Left renal cortex interstitium (tissue), 4 donors: Measurements from ENCODE around the gene IZUMO2. TPM values are rescaled to one million over a fixed set of nuclear protein-coding genes. Genes with fewer than 3 reads are reported as not detected.
"Not testable (repeated sequence)": the region's sequence is repeated elsewhere in the genome, so short reads cannot be mapped to it uniquely, and the experiment has no call there.

Source experiments
- DNase-seq, 4 donors: peaks; one replicate each; pipeline ENCODE4 v3.0.0-alpha.2; 2013; ENCODE audit warnings: low read depth in 4 of 4, low spot score in 2 of 4, missing footprints in 1 of 4
- polyA plus RNA-seq, 4 donors: library from polyadenylated mRNA; unstranded; fragments of 120-200 nt; gene quantifications; one replicate each; pipeline ENCODE4 v1.2.1, GENCODE V29; 2013; ENCODE audit not compliant: insufficient read length in 4 of 4

Gene IZUMO2
- polyA plus RNA-seq, 4 donors: 0.16 to 0.57 (median 0.23) TPM

DNA sequence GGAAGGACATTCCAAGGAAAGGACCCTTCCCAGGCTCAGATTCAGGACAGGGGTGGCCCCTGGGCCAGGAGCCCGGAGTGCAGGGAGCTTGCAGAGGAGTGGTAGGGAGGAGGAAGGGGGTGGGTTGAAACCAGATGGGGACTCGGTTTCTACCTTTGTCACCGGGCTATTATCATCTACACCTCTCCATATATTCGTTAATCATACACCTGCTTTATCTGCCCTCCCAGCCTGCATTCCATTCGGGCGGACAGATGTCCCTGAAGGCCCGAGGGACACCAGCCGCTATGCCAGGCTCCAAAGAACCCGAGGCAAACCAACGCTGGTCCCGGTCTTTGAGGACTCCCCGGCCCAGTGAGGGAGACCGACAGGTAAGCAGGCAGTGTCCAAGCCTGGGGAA, 24.9 kb upstream of the IZUMO2 start:
- no peak for DNase-seq

- no peak for DNase-seq
Measured at GRCh38 chr19:50184196-50184595, 21.1 kb upstream of the IZUMO2 start.

DNA sequence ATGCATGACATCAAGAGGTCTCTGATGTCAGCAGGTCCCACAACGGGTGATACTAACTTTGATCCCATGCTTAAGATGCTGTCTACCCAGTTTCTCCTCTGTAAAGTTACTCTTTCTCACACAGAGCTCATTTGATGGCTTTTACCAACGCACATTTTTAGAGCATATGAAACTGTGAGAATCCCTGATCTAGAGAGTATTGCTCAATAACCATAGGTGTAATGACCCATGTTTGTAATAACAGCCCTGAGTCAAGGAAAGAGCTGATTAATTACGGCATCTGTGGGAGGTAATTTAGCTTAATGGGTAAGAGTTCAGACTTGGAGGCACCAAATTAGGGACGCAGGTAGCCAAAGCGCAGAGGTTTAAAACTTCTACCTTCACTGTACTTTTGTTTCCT, 18.0 kb upstream of the IZUMO2 start:
- no peak for DNase-seq

DNA sequence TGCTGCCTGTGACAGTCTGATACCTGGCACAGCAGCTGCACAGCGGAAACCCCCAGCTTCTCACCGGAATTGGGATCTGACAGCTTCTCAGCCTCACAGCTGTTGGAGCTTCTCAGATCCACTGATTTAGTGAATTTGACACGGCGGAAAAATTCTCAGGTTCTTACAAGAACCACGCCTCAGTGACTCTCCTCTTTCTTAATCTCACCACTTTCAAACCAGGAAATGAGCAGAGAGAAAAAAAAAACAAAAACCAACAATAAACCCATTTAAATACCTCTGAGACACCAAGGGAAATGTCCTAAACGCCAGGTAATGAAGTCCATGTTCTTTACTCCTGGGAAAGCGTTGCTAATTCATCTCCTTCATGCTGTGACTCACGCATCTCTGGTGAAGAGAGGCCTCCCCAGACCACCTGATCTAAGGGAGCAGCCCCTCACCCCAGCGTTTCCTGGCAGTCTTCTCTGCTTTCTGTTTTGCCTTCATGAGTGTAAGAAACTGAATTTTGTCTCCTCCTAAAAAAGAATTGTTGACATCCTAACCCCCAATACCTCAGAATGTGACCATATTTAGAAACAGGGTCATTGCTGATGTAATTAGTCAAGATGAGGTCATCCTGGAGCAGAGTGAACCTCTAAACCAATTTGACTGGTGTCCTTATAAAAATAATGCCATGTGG, 15.9 kb upstream of the IZUMO2 start:
- DNase-seq: no peak

- DNase-seq: no peak
Measured at GRCh38 chr19:50178320-50178719, 15.2 kb upstream of the IZUMO2 start.

DNA sequence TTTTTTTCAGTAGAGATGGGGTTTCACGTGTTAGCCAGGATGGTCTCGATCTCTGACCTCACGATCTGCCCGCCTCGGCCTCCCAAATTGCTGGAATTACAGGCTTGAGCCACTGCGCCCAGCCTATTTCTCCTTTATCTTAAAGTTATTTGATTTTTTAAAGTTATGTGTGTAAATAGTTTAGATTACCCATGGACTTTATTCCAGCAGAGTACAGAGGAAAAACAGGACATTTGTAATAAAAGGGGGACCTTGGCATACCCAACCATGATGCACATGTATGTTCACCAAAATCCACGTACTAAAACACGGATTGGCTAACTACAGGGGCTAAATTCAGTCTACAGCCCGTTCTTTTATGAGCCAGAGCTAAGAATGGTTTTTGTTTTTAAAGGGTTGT, 13.7 kb upstream of the IZUMO2 start:
- DNase-seq: no peak

DNA sequence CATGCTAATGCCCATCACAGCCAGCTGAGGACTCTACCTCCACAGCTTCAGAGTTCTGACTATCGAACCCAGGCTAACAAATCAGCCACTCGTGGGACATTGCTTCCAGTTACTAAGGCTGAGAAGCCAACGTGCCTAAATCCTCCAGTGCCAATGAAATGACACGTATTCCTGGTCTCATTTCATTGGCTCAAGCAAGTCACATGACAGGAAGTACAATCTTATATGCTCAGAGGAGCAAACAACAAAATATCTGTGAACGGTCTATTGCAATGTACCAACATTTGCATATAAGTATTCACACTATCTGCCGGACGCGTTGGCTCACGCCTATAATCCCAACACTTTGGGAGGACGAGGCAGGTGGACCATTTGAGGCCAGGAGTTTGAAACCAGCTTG, 12.8 kb upstream of the IZUMO2 start:
- DNase-seq: no peak

GRCh38 chr19:50174100-50174793, 11.2 kb upstream of the IZUMO2 start:
- no peak for DNase-seq

DNA sequence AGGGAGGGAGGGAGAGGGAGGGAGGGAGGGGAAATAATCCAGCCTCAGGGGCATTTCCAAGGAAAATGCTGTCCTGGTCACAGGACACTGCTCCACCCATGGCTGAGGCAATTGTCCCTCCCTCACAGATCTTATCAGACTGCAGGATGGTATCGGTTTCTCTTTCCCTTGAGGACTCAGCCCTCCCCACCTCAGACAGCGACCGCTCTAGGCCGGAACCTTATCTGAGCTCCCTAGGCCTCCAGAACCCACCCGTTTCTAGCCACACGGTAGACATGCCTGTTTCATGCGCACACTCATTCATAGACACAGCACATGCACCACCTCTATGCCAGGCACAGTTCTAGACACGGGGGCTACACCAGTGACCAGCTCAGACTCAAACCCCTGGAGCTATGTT, 10.0 kb upstream of the IZUMO2 start:
- DNase-seq: no peak

GRCh38 chr19:50172726-50173125, 9.6 kb upstream of the IZUMO2 start:
- DNase-seq: no peak

GRCh38 chr19:50171752-50172151, 8.7 kb upstream of the IZUMO2 start:
- no peak for DNase-seq

DNA sequence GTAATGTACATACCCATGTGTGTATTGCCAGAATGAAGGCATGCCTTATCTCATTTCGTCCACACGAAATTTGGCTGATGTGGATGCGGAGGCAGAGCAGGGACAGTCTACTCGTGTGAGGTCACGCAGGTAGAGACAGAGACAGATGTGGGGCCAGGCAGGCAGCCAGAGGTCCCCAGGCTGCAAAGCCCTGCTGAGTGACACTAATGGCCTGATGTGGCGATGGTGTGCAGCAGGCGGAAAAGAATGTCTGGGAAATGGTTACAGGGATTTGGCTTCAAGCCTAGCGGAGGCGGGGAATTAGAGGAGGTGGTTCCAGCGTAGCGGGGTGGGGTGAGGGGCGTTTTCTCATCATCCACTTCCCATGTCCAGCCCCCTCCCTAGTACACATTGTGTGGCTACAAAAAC, 4.2 kb upstream of the IZUMO2 start:
- DNase-seq: peak in 3 of 4 donors; percentile 40 to 73 (median 46)

DNA sequence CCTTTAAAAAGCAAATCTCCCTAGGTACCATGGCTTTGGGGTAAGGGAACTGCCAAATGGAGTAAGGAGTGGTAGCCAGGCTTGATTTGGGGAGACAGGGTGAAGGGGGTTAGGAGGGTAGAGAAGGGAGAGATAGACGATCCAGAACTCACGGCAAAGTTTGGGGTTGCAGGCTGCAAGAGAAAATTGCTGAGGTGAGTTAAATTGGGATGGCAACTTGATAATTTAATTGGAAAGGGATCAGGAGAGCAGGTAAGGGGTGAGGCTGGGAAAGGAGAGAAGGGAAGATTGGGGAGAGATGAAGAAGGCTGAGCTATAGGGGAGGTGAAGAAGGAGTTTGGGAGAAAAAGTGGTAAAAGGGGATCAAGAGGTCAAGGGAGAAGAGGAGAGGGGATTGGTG, 4.0 kb downstream of the IZUMO2 start:
- DNase-seq: no peak

- DNase-seq: no peak
Measured at GRCh38 chr19:50158577-50158976, 4.5 kb downstream of the IZUMO2 start.

DNA sequence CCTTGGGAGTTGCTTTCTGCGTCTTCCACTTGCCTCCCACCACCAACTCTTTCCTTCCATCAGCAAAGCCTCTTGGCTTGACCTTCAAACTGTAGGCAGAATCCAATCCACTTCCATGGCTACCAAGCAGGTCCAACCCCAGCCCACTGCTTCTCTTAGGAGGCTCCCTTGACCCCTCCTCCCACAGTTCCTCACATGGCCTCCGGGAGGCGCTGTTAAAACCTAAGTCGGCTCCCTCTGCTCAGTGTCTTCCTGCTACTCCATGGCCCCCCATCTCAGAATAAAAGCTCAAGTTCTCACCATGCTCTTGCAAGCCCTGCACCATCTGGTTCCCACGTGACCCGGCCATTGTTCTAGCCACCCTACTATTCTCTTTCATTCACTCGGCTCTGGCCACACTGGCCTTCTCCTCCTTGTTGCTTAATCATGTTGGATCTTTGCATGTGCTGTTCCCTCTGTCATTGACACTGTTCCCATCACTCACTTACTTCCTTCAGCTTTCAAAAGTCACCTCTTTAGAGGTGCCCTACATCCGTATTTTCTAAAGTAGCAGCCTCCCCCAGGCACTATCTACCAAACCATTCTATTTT, 7.5 kb downstream of the IZUMO2 start:
- DNase-seq: no peak

- no peak for DNase-seq
Measured at GRCh38 chr19:50154529-50154928, 8.6 kb downstream of the IZUMO2 start.

DNA sequence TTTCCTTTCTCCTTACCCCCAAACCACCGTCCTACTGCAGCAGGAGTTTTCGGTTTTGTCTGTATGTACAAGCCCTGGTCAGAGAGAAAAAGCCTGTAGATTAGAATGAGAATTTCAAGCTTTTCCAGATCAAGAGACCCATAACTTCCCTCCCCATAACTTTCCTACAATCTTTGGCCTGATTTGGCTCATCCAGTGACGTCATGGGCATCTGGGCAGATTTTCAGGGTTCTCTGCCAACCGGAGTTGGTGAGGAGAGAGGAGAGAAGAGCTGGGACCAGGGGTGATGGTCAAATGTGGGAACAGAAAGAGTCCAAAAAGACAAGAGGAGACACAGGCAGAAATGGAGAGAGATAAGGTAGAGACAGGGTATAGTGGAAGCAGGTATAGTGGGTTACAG, 10.5 kb downstream of the IZUMO2 start:
- no peak for DNase-seq

- no peak for DNase-seq
Measured at GRCh38 chr19:50148528-50148927, 14.6 kb downstream of the IZUMO2 start.

DNA sequence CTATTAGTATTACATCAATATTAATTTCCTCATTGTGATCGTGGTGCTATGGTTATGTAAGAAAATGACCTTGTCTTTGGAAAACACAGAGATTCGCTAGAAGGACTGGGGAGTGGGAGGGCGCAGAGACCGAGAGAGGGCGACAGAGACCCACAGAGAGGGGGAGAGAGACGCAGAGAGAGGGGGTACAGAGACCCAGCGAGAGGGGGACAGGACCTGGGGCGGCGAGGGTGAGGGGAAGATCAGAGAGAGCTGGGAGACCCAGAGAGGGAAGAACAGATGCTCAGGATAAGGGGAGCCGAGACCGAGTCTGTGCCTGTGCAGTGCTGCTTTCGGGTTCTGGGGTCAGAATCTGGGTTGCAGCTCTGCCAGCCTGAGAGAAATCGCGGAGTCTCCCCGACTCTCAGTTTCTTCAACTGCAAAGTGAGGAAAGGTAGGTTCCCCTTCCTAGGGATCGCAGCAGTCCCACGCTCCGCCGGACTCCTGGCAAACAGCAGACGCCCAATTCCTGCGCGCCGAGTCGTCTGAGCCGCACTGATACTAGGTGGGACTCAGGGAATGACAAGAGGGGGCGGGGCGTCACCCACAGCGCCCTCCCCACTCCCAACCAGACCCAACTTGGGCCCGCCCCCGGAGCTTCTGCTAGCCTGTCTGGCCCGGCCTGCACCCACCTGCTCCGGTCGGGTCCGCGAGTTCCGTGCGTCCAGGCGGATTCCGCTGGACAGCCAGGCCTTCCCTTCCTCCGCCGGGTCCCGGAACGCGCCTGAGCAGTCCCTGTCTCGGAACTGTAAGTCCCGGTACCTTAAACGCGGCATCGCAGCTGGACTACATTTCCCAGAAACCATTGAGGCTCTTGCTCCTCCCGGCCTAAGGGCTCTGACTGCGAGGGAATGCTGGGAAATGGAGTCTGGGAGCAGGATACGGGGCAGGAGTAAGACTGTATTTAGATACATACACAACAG, 15.3 kb downstream of the IZUMO2 start:
- peak; percentile 70 to 88 (median 78) for DNase-seq

GRCh38 chr19:50141921-50142320, 21.2 kb downstream of the IZUMO2 start:
- DNase-seq: not testable (repeated sequence)
